GM13976 (cell line): ENCODE data around the gene TPK1.
A peak's percentile ranks its signal among the peaks of the same experiment; 100 is the strongest.
"Not testable (repeated sequence)": the region's sequence is repeated elsewhere in the genome, so short reads cannot be mapped to it uniquely, and the experiment has no call there.

Source experiments
- DNase-seq: peaks from one replicate; pipeline ENCODE4 v3.0.0; 2012; ENCODE audit warnings: low spot score
- CTCF ChIP-seq: IDR thresholded peaks from 2 replicates; pipeline ENCODE4 v1.5.1; 2012; ENCODE audit warnings: borderline replicate concordance, mild to moderate bottlenecking; ENCODE audit not compliant: insufficient read depth; ENCODE audit errors: extremely low read depth, missing control alignments, control extremely low read depth
- in situ Hi-C: fragments of 300-500 bp; cut with MboI; formaldehyde crosslinking; loops from one replicate; pipeline ENCODE4 v1.12.0; 2022; ENCODE audit warnings: low sequenced_read_pairs, mixed read lengths, inconsistent platforms; ENCODE audit not compliant: unreplicated experiment

The TPK1 gene

GRCh38 chr7:144818511-144818910 lies 17.3 kb downstream of the TPK1 start:
- DNase-seq: peak; percentile 44
- in situ Hi-C loops: no loop called here

GRCh38 chr7:144817001-144817400 lies 18.9 kb downstream of the TPK1 start:
- DNase-seq: no peak
- in situ Hi-C loops: no loop called here
- no peak for TF ChIP-seq CTCF

More at GRCh38 chr7:144818511-144818910, 17.3 kb downstream of the TPK1 start:
- TF ChIP-seq CTCF: no peak

GRCh38 chr7:144814299-144814698 lies 21.6 kb downstream of the TPK1 start:
- TF ChIP-seq CTCF: no peak
- DNase-seq: no peak
- in situ Hi-C loops: no loop called here

GRCh38 chr7:144812379-144813283 lies 23.2 kb downstream of the TPK1 start:
- in situ Hi-C loops: no loop called here
- TF ChIP-seq CTCF: no peak
- DNase-seq: no peak

- DNase-seq: no peak
- no peak for TF ChIP-seq CTCF
- in situ Hi-C loops: no loop called here
Measured at GRCh38 chr7:144805627-144806239, 30.1 kb downstream of the TPK1 start.

GRCh38 chr7:144800678-144801436 lies 35.0 kb downstream of the TPK1 start:
- DNase-seq, in situ Hi-C loops: not testable (repeated sequence)
